H1 (cell line): ENCODE measurements around the gene LRP3. TPM values are rescaled to one million over a fixed set of nuclear protein-coding genes. Genes with fewer than 3 reads are reported as not detected.

Experiments used
- BACH1 ChIP-seq: IDR thresholded peaks from 2 replicates; pipeline ENCODE4 v1.6.1; 2012; ENCODE audit warnings: low read length, improper control_type of control experiment
- BRCA1 ChIP-seq: IDR thresholded peaks from 2 replicates; pipeline ENCODE4 v1.6.1; 2012; ENCODE audit warnings: low read depth, low read length, improper control_type of control experiment
- CHD7 ChIP-seq: fragments of 300-600 bp; sonication (generic); IDR thresholded peaks from 2 replicates; pipeline ENCODE4 v1.7.1; 2012; ENCODE audit warnings: low read length, moderate library complexity, mild to moderate bottlenecking, inconsistent platforms; ENCODE audit not compliant: insufficient replicate concordance
- KDM4A ChIP-seq: IDR thresholded peaks from one replicate; pipeline ENCODE4 v1.7.1; 2012; ENCODE audit warnings: low read depth, mild to moderate bottlenecking, moderate library complexity, low read length, inconsistent platforms; ENCODE audit not compliant: severe bottlenecking
- KDM5A ChIP-seq: fragments of 200-600 bp; IDR thresholded peaks from 2 replicates; pipeline ENCODE4 v1.7.1; 2012; ENCODE audit warnings: mild to moderate bottlenecking, low read length, inconsistent platforms, mixed read lengths
- MAFK ChIP-seq: IDR thresholded peaks from 2 replicates; pipeline ENCODE4 v1.6.1; 2012; ENCODE audit warnings: low read depth, mild to moderate bottlenecking, improper control_type of control experiment, low read length
- NANOG ChIP-seq: IDR thresholded peaks from 2 replicates; pipeline ENCODE4 v1.6.1; 2011; ENCODE audit warnings: low read length, low read depth, mild to moderate bottlenecking, inconsistent platforms; ENCODE audit not compliant: insufficient read depth, poor library complexity, severe bottlenecking
- NRF1 ChIP-seq: IDR thresholded peaks from 2 replicates; pipeline ENCODE4 v1.6.1; 2011; ENCODE audit warnings: mild to moderate bottlenecking, low read depth, low read length, improper control_type of control experiment
- SP2 ChIP-seq: IDR thresholded peaks from 2 replicates; pipeline ENCODE4 v1.6.1; 2012; ENCODE audit warnings: mild to moderate bottlenecking, low read length, inconsistent platforms
- SP4 ChIP-seq: IDR thresholded peaks from 2 replicates; pipeline ENCODE4 v1.6.1; 2012; ENCODE audit warnings: low read length, inconsistent platforms
- TBP ChIP-seq: IDR thresholded peaks from 2 replicates; pipeline ENCODE4 v1.6.1; 2011; ENCODE audit warnings: low read depth, low read length, improper control_type of control experiment
- TEAD4 ChIP-seq: IDR thresholded peaks from 2 replicates; pipeline ENCODE4 v1.6.1; 2012; ENCODE audit warnings: low read depth, low read length, inconsistent platforms, mixed read lengths
- polyA plus RNA-seq, 7 experiments: library from polyadenylated mRNA; depleted of rRNA in 3 of 7; stranded (reverse) in 5 of 7; unstranded in 2 of 7; fragments of >200 nt in 5 of 7; fragments of 200-250 nt in 2 of 7; gene quantifications; 1 replicate in 5 of 7; 2 replicates in 1 of 7; 4 replicates in 1 of 7; pipeline versions ENCODE4 v1.2.1 to v1.2.3, GENCODE V29; 2011 to 2013; ENCODE audit warnings: missing spikeins in 2 of 7, mixed read lengths in 2 of 7
- total RNA-seq: library from RNA; stranded (reverse); fragmentation: NEBNext Ultra II Directional; extraction: Animal tissue kit (Norgen Biotek cat#: 25700); gene quantifications from 2 replicates; pipeline ENCODE4 v1.2.1, GENCODE V29; 2021

Gene LRP3
- total and polyA plus RNA-seq, 2 of the 8 experiments (the other 6 are each of a cell fraction or from before 2014, with no cell fraction given) = 30.3 to 33.7 TPM

- TF ChIP-seq CHD7 (no peak), BACH1 (no peak), SP4 (no peak), NANOG (no peak), KDM5A (no peak), BRCA1 (no peak), TEAD4 (no peak), TBP (no peak), SP2 (no peak), NRF1 (no peak), MAFK (no peak), KDM4A (no peak)
Observed at GRCh38 chr19:33195645-33196347, 1.7 kb downstream of the LRP3 start (continued).
